Caco-2 (cell line): ENCODE results near the gene CRTC1. TPM values are rescaled to one million over a fixed set of nuclear protein-coding genes. Genes with fewer than 3 reads are reported as not detected.

Source experiments
- BruUV-seq: library from RNA; stranded (reverse); fragments of 400-500 nt; replicated peaks from 2 replicates; lab custom pipeline; 2021; lab: Mats Ljungman, UMichigan
- CTCF ChIA-PET: fragments of 300-600 bp; sonication (Branson Sonifier 250); formaldehyde crosslinking; loops from one replicate; lab custom pipeline; 2022; ENCODE audit warnings: antibody characterized with exemption; lab: Charles Lee
- POLR2A ChIA-PET: fragments of 300-600 bp; sonication (Branson Sonifier 250); formaldehyde crosslinking; loops from one replicate; lab custom pipeline; 2022; ENCODE audit warnings: antibody characterized with exemption; lab: Charles Lee
- DNase-seq, 2 experiments: peaks; one replicate each; pipeline versions ENCODE4 v3.0.0 to v3.0.0-alpha.2; 2020 to 2022
- H3K27me3 ChIP-seq: replicated peaks from 2 replicates; pipeline ENCODE4 v1.6.0; 2011; ENCODE audit warnings: low read length; ENCODE audit not compliant: control insufficient read depth, insufficient read depth
- H3K36me3 ChIP-seq: 2 replicates; pipeline ENCODE4 v1.5.1; 2011; ENCODE audit warnings: low read length; ENCODE audit not compliant: control insufficient read depth, insufficient read depth
- H3K4me1 ChIP-seq: fragments of 250-450 bp; sonication (Bioruptor Pico); 2 replicates; pipeline ENCODE4 v1.5.1; 2020; ENCODE audit warnings: mild to moderate bottlenecking
- H3K4me3 ChIP-seq: 2 replicates; pipeline ENCODE4 v1.5.1; 2011; ENCODE audit warnings: low read depth, mild to moderate bottlenecking, control low read depth, low read length
- H3K9me3 ChIP-seq: fragments of 250-450 bp; sonication (Bioruptor Pico); 2 replicates; pipeline ENCODE4 v1.5.1; 2020; ENCODE audit warnings: mild to moderate bottlenecking, moderate library complexity
- H3K27ac Mint-ChIP-seq: one replicate; pipeline ENCODE4 v1.8.0; 2022; ENCODE audit warnings: mixed read lengths; ENCODE audit not compliant: unreplicated experiment
- H3K27me3 Mint-ChIP-seq: one replicate; pipeline ENCODE4 v1.8.0; 2022; ENCODE audit warnings: mixed read lengths; ENCODE audit not compliant: insufficient read depth, unreplicated experiment
- H3K36me3 Mint-ChIP-seq: one replicate; pipeline ENCODE4 v1.8.0; 2022; ENCODE audit warnings: mild to moderate bottlenecking, mixed read lengths; ENCODE audit not compliant: insufficient read depth, unreplicated experiment
- H3K4me1 Mint-ChIP-seq: one replicate; pipeline ENCODE4 v1.8.0; 2022; ENCODE audit warnings: low read depth, mixed read lengths; ENCODE audit not compliant: unreplicated experiment
- H3K4me3 Mint-ChIP-seq: one replicate; pipeline ENCODE4 v1.8.0; 2022; ENCODE audit warnings: mild to moderate bottlenecking, moderate library complexity, mixed read lengths; ENCODE audit not compliant: unreplicated experiment
- H3K9me3 Mint-ChIP-seq: one replicate; pipeline ENCODE4 v1.8.0; 2022; ENCODE audit warnings: mixed read lengths; ENCODE audit not compliant: unreplicated experiment
- intact Hi-C: fragments of 100-400 bp; cut with micrococcal nuclease; formaldehyde crosslinking; loops from one replicate; pipeline ENCODE4 v1.10.0; 2022; ENCODE audit not compliant: unreplicated experiment
- total RNA-seq: library from RNA; stranded (reverse); gene quantifications from 2 replicates; pipeline ENCODE4 v1.2.3, GENCODE V29; 2022
- TF ChIP-seq, protein P1 (sequence below), 2 experiments: fragments of 200-600 bp in 1 of 2; IDR thresholded peaks; 1 replicate in 1 of 2; 2 replicates in 1 of 2; pipeline versions ENCODE4 v1.5.1 to v1.8.0; 2011 to 2022; ENCODE audit warnings: antibody characterized with exemption in 1 of 2, control low read depth in 1 of 2, inconsistent platforms in 1 of 2, low read depth in 1 of 2, low read length in 1 of 2, mild to moderate bottlenecking in 1 of 2, moderate library complexity in 1 of 2; ENCODE audit not compliant: insufficient read depth in 1 of 2, severe bottlenecking in 1 of 2, unreplicated experiment in 1 of 2

CRTC1 gene
- total RNA-seq, 1 experiment from 2014 or later = 13.8 TPM

DNA sequence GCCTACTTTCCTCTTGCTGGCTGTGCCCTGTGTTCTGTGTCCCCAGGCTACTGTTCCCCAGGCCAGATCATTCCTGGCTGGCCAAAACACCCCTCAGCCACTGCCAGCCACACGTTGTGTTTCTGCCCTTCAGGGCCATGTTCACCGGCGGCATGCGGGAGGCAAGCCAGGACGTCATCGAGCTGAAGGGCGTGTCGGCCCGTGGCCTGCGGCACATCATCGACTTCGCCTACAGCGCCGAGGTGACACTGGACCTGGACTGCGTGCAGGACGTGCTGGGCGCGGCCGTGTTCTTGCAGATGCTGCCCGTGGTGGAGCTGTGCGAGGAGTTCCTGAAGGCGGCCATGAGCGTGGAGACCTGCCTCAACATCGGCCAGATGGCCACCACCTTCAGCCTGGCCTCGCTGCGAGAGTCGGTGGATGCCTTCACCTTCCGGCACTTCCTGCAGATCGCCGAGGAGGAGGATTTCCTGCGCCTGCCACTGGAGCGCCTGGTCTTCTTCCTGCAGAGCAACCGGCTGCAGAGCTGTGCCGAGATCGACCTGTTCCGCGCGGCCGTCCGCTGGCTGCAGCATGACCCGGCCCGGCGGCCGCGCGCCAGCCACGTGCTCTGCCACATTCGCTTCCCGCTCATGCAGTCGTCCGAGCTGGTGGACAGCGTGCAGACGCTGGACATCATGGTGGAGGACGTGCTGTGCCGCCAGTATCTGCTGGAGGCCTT lies 15.8 kb upstream of the CRTC1 start:
- Mint-ChIP-seq H3K27me3 (no peaks in the 10 kb centered on the region), H3K9me3 (no peaks in the 10 kb centered on the region), H3K4me3 (no peak overlapping the region), H3K4me1 (no peaks in the 10 kb centered on the region), H3K27ac (no peak overlapping the region), H3K36me3 (peaks cover 10% of the 10 kb centered on the region)
- no peak for DNase-seq
- TF ChIP-seq, protein P1, sequence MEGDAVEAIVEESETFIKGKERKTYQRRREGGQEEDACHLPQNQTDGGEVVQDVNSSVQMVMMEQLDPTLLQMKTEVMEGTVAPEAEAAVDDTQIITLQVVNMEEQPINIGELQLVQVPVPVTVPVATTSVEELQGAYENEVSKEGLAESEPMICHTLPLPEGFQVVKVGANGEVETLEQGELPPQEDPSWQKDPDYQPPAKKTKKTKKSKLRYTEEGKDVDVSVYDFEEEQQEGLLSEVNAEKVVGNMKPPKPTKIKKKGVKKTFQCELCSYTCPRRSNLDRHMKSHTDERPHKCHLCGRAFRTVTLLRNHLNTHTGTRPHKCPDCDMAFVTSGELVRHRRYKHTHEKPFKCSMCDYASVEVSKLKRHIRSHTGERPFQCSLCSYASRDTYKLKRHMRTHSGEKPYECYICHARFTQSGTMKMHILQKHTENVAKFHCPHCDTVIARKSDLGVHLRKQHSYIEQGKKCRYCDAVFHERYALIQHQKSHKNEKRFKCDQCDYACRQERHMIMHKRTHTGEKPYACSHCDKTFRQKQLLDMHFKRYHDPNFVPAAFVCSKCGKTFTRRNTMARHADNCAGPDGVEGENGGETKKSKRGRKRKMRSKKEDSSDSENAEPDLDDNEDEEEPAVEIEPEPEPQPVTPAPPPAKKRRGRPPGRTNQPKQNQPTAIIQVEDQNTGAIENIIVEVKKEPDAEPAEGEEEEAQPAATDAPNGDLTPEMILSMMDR (IDR thresholded peaks at IDR 0.05; ENCODE audit: insufficient read depth in 1 of 2, low read depth in 1 of 2, low read length in 1 of 2, severe bottlenecking in 1 of 2, unreplicated experiment in 1 of 2) = no peak
- H3K4me1 ChIP-seq = peaks cover 6% of the 10 kb centered on the region
- POLR2A ChIA-PET = no interaction called here
- no peaks in the 10 kb centered on the region for H3K27me3 ChIP-seq
- CTCF ChIA-PET = no interaction called here
- no TSS peak for BruUV-seq
- intact Hi-C loops = no loop called here
- no peaks in the 10 kb centered on the region; the same call in 1 of the 2 replicates for H3K36me3 ChIP-seq
- H3K9me3 ChIP-seq = no peaks in the 10 kb centered on the region
- H3K4me3 ChIP-seq = no peak overlapping the region

DNA sequence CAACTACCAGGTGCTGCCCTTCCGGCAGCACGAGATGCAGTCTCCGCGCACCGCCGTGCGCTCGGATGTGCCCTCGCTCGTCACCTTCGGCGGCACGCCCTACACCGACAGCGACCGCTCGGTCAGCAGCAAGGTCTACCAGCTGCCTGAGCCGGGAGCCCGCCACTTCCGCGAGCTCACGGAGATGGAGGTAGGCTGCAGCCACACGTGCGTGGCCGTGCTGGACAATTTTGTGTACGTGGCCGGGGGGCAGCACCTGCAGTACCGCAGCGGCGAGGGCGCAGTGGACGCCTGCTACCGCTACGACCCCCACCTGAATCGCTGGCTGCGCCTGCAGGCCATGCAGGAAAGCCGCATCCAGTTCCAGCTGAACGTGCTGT lies 15.2 kb upstream of the CRTC1 start:
- H3K9me3 ChIP-seq = no peaks in the 10 kb centered on the region
- H3K4me1 ChIP-seq = peaks cover 1% of the 10 kb centered on the region
- Mint-ChIP-seq H3K36me3 (peaks cover 9% of the 10 kb centered on the region), H3K9me3 (no peaks in the 10 kb centered on the region), H3K27me3 (no peaks in the 10 kb centered on the region), H3K27ac (no peak overlapping the region), H3K4me1 (no peaks in the 10 kb centered on the region), H3K4me3 (no peak overlapping the region)
- no peaks in the 10 kb centered on the region for H3K27me3 ChIP-seq
- no peaks in the 10 kb centered on the region; the same call in 1 of the 2 replicates for H3K36me3 ChIP-seq
- CTCF ChIA-PET = no interaction called here
- TF ChIP-seq, protein P1 (IDR thresholded peaks at IDR 0.05; ENCODE audit: insufficient read depth in 1 of 2, low read depth in 1 of 2, low read length in 1 of 2, severe bottlenecking in 1 of 2, unreplicated experiment in 1 of 2) = no peak
- DNase-seq = no peak
- intact Hi-C loops = no loop called here
- POLR2A ChIA-PET = no interaction called here
- H3K4me3 ChIP-seq = no peak overlapping the region
- BruUV-seq = no TSS peak

DNA sequence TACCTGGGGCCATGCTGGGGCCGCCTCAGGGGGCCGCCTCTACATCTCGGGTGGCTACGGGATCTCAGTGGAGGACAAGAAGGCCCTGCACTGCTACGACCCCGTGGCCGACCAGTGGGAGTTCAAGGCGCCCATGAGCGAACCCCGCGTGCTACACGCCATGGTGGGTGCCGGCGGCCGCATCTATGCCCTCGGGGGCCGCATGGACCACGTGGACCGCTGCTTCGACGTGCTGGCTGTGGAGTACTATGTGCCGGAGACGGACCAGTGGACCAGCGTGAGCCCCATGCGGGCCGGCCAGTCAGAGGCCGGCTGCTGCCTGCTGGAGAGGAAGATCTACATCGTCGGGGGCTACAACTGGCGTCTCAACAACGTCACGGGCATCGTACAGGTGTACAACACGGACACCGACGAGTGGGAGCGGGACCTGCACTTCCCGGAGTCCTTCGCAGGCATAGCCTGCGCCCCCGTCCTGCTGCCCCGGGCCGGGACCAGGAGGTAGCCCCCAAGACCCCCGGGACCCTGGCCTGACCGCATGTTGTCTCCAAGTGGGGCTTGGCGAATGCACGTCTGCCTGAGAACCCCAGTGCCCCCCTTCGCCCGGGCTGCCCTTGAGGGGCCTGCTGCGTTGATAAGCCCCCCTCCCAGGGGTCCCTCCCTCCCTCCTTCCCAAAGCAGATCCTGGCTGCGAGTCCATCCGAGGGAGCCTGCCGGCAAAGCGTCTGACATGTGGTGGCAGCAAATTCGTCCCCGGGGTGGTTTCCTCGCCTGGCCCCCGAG lies 14.5 kb upstream of the CRTC1 start:
- H3K4me1 Mint-ChIP-seq = no peaks in the 10 kb centered on the region
- no peak overlapping the region for H3K27ac Mint-ChIP-seq
- H3K36me3 Mint-ChIP-seq = peaks cover 5% of the 10 kb centered on the region
- H3K4me3 ChIP-seq = no peak overlapping the region
- no peaks in the 10 kb centered on the region for H3K4me1 ChIP-seq
- H3K9me3 ChIP-seq = no peaks in the 10 kb centered on the region
- no TSS peak for BruUV-seq
- H3K4me3 Mint-ChIP-seq = no peak overlapping the region
- TF ChIP-seq, protein P1 (IDR thresholded peaks at IDR 0.05; ENCODE audit: insufficient read depth in 1 of 2, low read depth in 1 of 2, low read length in 1 of 2, severe bottlenecking in 1 of 2, unreplicated experiment in 1 of 2) = no peak
- intact Hi-C loops = no loop called here
- ChIA-PET POLR2A (no interaction called here), CTCF (no interaction called here)
- H3K27me3 ChIP-seq = no peaks in the 10 kb centered on the region
- DNase-seq = no peak
- no peaks in the 10 kb centered on the region for H3K9me3 Mint-ChIP-seq
- no peaks in the 10 kb centered on the region; the same call in 1 of the 2 replicates for H3K36me3 ChIP-seq
- H3K27me3 Mint-ChIP-seq = no peaks in the 10 kb centered on the region
